Stomach (tissue), 9 donors: ENCODE measurements around the gene RNASE7. TPM values are rescaled to one million over a fixed set of nuclear protein-coding genes. Genes with fewer than 3 reads are reported as not detected.
A peak's percentile ranks its signal among the peaks of the same experiment; 100 is the strongest.

Experiments
- DNase-seq, 2 donors: peaks; one replicate each; pipeline versions ENCODE4 v3.0.0 to v3.0.0-alpha.2; 2013 to 2019
- H3K27ac ChIP-seq, 5 donors: fragments of 200-600 bp in 4 of 5; sonication (generic) in 4 of 5; one replicate each; pipeline ENCODE4 v1.5.1; 2013 to 2019; ENCODE audit warnings: mild to moderate bottlenecking in 1 of 5, moderate library complexity in 1 of 5
- H3K27me3 ChIP-seq, 3 donors: fragments of 200-600 bp; sonication (generic); one replicate each; pipeline ENCODE4 v1.5.1; 2017 to 2019; ENCODE audit warnings: mixed run types in 1 of 3
- H3K36me3 ChIP-seq, 4 donors: fragments of 200-600 bp; sonication (generic); 1 replicate in 3 of 4; 2 replicates in 1 of 4; pipeline ENCODE4 v1.5.1; 2016 to 2019
- H3K4me1 ChIP-seq, 4 donors: fragments of 200-600 bp; sonication (generic); one replicate each; pipeline ENCODE4 v1.5.1; 2016 to 2019
- H3K4me3 ChIP-seq, 4 donors: fragments of 200-600 bp; sonication (generic) in 3 of 4; one replicate each; pipeline ENCODE4 v1.5.1; 2016 to 2019; ENCODE audit warnings: mild to moderate bottlenecking in 1 of 4
- H3K9me3 ChIP-seq, 4 donors: fragments of 200-600 bp; sonication (generic); one replicate each; pipeline ENCODE4 v1.5.1; 2016 to 2019
- EP300 ChIP-seq: sonication (generic); formaldehyde crosslinking; IDR thresholded peaks from one replicate; pipeline ENCODE4 v1.6.1; 2017; ENCODE audit warnings: antibody characterized with exemption
- POLR2A ChIP-seq, 4 donors: fragments of 450-650 bp; IDR thresholded peaks; one replicate each; pipeline ENCODE4 v1.6.1; 2016; ENCODE audit warnings: antibody characterized with exemption in 4 of 4, control low read depth in 2 of 4, mild to moderate bottlenecking in 1 of 4, moderate library complexity in 1 of 4
- POLR2AphosphoS5 ChIP-seq, 3 donors: sonication (generic); formaldehyde crosslinking; IDR thresholded peaks; one replicate each; pipeline ENCODE4 v1.6.1; 2016; ENCODE audit warnings: antibody characterized with exemption in 3 of 3
- WGBS, 5 donors: extraction: QIAGEN DNeasy Blood & Tissue Kit in 3 of 5; methylation state at CpG; one replicate each; pipeline versions ENCODE4 v1.1.5 to v1.1.7; 2013 to 2018; 5-methylcytosine and 5-hydroxymethylcytosine counted together
- intact Hi-C: fragments of 100-400 bp; cut with DNase I; formaldehyde crosslinking; loops from one replicate; pipeline ENCODE4 v1.15.1; 2023; ENCODE audit warnings: low total_unique reads
- polyA plus RNA-seq, 3 donors: library from polyadenylated mRNA; stranded (reverse); fragments of 200-250 nt; gene quantifications; one replicate each; pipeline ENCODE4 v1.2.3, GENCODE V29; 2013
- total RNA-seq, 5 donors: library from RNA; depleted of rRNA; stranded (reverse); fragments of >200 nt; gene quantifications; one replicate each; pipeline versions ENCODE4 v1.1.0 to v1.2.3, GENCODE V29; 2014 to 2016
- TF ChIP-seq, protein P1 (sequence below), 7 experiments: fragments of 450-650 bp in 4 of 7; fragments of 200-600 bp in 3 of 7; sonication (generic) in 3 of 7; IDR thresholded peaks; one replicate each; pipeline ENCODE4 v1.5.1; 2016 to 2019; ENCODE audit warnings: antibody characterized with exemption in 7 of 7, control low read depth in 2 of 7, mild to moderate bottlenecking in 1 of 7
- donor health status: healthy with polysubstance abuse.
- donor health status: Bipolar disorder and iron deficiency.
- donor health status: healthy.

RNASE7 gene
- total and polyA plus RNA-seq, 8 donors, result 0.58 to 2.6 TPM; not detected in 6

DNA sequence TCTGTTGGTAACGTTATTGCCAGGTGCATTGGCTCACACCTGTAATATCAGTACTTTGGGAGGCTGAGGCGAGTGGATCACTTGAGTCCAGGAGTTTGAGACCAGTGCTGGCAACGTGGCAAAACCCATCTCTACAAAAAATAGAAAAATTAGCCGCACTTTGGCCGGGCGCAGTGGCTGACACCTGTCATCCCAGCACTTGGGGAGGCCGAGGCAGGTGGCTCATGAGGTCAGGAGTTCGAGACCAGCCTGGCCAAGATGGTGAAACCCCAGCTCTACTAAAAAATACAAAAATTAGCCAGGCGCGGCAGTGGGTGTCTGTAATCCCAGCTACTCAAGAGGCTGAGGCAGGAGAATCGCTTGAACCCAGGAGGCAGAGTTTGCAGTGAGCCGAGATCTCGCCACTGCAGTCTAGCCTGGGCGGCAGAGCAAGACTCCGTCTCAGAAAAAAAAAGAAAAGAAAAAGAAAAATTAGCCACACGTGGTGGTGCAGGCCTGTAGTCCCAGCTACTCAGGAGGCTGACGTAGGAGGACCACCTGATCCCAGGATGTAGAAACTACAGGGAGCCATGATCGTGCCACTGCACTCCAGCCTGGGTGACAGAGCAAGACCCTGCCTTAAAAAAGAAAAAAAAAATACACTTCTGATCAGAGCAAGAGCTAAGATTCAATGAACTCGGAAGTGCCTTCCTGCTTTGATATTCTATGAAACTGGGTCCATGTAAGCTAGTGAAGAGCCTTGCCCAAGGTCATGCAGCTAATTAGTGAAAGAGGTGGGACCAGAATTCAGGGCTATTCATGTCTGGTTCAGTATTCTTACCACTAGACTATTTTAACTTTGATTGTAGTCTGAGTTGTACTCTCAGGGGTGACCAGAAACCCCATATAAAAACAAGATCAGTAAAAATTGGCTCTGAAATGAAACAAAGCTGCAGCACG, 11.3 kb downstream of the RNASE7 start:
- intact Hi-C loops, result no loop called here
- no peak for TF ChIP-seq EP300
- TF ChIP-seq, protein P1, sequence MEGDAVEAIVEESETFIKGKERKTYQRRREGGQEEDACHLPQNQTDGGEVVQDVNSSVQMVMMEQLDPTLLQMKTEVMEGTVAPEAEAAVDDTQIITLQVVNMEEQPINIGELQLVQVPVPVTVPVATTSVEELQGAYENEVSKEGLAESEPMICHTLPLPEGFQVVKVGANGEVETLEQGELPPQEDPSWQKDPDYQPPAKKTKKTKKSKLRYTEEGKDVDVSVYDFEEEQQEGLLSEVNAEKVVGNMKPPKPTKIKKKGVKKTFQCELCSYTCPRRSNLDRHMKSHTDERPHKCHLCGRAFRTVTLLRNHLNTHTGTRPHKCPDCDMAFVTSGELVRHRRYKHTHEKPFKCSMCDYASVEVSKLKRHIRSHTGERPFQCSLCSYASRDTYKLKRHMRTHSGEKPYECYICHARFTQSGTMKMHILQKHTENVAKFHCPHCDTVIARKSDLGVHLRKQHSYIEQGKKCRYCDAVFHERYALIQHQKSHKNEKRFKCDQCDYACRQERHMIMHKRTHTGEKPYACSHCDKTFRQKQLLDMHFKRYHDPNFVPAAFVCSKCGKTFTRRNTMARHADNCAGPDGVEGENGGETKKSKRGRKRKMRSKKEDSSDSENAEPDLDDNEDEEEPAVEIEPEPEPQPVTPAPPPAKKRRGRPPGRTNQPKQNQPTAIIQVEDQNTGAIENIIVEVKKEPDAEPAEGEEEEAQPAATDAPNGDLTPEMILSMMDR (IDR thresholded peaks at IDR 0.05), result no peak
- no peak for TF ChIP-seq POLR2AphosphoS5 (IDR thresholded peaks at IDR 0.05)
- TF ChIP-seq POLR2A (IDR thresholded peaks at IDR 0.05), result no peak
- no peak for DNase-seq
- Histone ChIP-seq H3K4me3 (no peak overlapping the region), H3K9me3 (no peaks in the 10 kb centered on the region), H3K36me3 (no peaks in the 10 kb centered on the region), H3K4me1 (peaks cover 3 to 30% (median 13%) of the 10 kb centered on the region in 4 donors), H3K27ac (no peak overlapping the region), H3K27me3 (no peaks in the 10 kb centered on the region)
- 88 to 90% (median 90%) methylated on average over 20 of the region's 20 CpGs for WGBS, 5 donors

DNA sequence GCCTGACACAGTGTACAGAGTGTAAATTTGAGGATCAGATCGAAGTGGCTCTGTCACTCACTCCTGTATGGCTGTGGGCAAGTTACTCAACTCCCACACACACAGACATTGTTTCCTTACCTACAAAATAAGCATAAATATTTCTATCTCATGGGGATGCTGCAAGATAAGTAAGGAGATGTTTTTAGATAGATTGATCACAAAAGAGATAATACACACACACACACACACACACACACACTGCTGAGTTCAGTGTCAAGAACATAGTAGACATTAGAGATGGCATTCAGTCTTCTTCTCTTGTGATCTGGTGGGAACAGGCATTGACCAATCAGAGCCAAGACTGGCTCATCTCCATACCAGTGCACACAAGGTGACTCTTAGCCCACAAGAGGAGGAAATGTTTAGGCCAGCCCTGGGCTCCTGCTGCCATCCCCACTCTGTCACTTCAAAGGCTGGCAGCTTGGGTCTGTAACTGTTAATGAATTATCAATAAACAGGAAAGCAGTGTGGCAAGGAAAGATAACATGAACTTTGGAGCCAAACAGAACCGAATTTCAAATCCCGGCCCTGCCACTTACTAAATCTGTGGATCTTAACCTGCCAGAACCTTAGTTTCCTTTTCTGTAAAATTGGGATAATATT, 12.1 kb downstream of the RNASE7 start:
- H3K27me3 ChIP-seq, result no peaks in the 10 kb centered on the region
- WGBS, 5 donors, result 25 to 45% (median 42%) methylated on average over 3 of the region's 3 CpGs
- no peak overlapping the region for H3K4me3 ChIP-seq
- no peak for DNase-seq
- H3K4me1 ChIP-seq, result peaks cover 3 to 27% (median 13%) of the 10 kb centered on the region in 4 donors
- TF ChIP-seq POLR2AphosphoS5 (IDR thresholded peaks at IDR 0.05) (peak in 1 of 3 donors; percentile 13), POLR2A (IDR thresholded peaks at IDR 0.05) (no peak)
- no peaks in the 10 kb centered on the region for H3K9me3 ChIP-seq
- intact Hi-C loops, result no loop called here
- H3K36me3 ChIP-seq, result no peaks in the 10 kb centered on the region
- H3K27ac ChIP-seq, result peak overlapping the region in 1 of 5 donors; percentile 60

DNA sequence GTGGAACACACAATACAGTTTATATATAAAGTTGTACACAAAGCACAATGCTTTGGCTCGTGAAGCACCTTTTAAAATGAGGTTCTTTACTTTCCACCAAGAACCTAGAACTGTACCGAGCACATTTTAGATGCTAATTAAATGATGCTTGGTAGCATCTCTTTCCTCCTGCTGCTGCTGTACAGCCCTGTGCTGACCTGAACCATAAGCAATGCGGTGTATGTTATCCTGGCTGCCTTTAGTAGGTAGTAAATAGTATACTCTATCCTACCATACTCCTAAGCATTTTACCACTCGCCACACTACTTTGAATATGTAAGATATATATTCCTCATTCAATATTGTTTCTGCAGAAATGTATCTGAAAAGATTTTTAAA, 12.6 kb downstream of the RNASE7 start:
- 42 to 68% (median 59%) methylated on average over 4 of the region's 4 CpGs for WGBS, 5 donors
- Histone ChIP-seq H3K4me1 (peaks cover 3 to 27% (median 13%) of the 10 kb centered on the region in 4 donors), H3K27me3 (no peaks in the 10 kb centered on the region), H3K4me3 (no peak overlapping the region), H3K27ac (peak overlapping the region in 1 of 5 donors; percentile 60), H3K9me3 (no peaks in the 10 kb centered on the region), H3K36me3 (no peaks in the 10 kb centered on the region)
- DNase-seq, result no peak
- intact Hi-C loops, result no loop called here
- TF ChIP-seq POLR2AphosphoS5 (IDR thresholded peaks at IDR 0.05), result no peak
- TF ChIP-seq EP300, result no peak
- no peak for TF ChIP-seq POLR2A (IDR thresholded peaks at IDR 0.05)
- TF ChIP-seq, protein P1 (IDR thresholded peaks at IDR 0.05), result no peak

DNA sequence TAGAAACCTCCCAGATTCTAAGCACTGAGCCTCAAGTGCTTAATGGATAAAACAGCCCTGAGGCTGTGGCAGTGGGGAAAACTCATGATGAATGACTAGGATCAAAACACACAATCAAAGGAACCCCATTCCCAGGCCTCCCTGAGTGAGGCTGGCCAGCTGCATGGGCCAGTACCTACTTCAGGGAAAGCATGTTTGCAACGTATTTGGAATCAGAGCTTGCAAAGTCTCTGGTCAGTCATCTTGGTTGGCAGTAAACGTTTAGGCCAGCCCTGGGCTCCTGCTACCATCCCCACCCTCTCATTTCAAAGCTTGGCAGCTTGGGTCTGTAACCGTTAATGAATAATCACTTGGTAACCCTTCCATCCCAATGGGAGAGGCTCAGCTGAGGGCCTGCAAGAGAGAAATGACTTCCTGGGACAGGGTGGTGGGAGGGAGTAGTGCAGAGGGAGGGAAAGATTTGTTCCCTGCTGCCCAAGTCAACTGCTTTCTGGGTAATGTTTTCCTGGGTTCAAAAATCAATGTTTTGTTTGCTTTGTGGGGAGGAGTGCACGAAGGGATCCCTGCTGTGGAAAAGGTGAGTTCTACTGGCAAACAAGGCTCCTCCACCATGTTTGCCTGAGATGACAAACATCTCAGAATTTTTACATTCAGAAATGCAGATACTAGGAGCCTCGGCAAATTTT, 13.4 kb downstream of the RNASE7 start:
- 24 to 51% (median 39%) methylated on average over 5 of the region's 5 CpGs for WGBS, 5 donors
- H3K4me3 ChIP-seq, result no peak overlapping the region
- H3K36me3 ChIP-seq, result no peaks in the 10 kb centered on the region
- TF ChIP-seq EP300 (no peak), POLR2AphosphoS5 (IDR thresholded peaks at IDR 0.05) (no peak), POLR2A (IDR thresholded peaks at IDR 0.05) (no peak)
- TF ChIP-seq, protein P1 (IDR thresholded peaks at IDR 0.05), result no peak
- intact Hi-C loops, result no loop called here
- peaks cover 3 to 33% (median 17%) of the 10 kb centered on the region in 4 donors for H3K4me1 ChIP-seq
- no peaks in the 10 kb centered on the region for H3K9me3 ChIP-seq
- peak in 1 of 2 donors; percentile 35 for DNase-seq
- H3K27me3 ChIP-seq, result no peaks in the 10 kb centered on the region
- H3K27ac ChIP-seq, result peak overlapping the region in 3 of 5 donors; percentile 0 to 60 (median 1)
